NCI-H2171 treated with DMSO at 0.1 percent for 48 hours (cell line): ENCODE data around the gene TBC1D10B.

Source experiments
- DNase-seq: peaks from one replicate; lab custom pipeline; 2025; lab: John Stamatoyannopoulos, UW

Gene TBC1D10B

GRCh38 chr16:30370456-30371247, at the start of gene TBC1D10B:
Gene TBC1D10B (minus strand): TSS chr16:30370494. CDS start chr16:30370183, 311 bp downstream.
- peak; percentile 100 for DNase-seq

GRCh38 chr16:30418350-30419181, 48.3 kb upstream of the TBC1D10B start:
- no peak for DNase-seq

GRCh38 chr16:30417529-30418349, 47.4 kb upstream of the TBC1D10B start:
- peak; percentile 89 for DNase-seq

- DNase-seq: no peak
These were observed 46.6 kb upstream of the TBC1D10B start for GRCh38 chr16:30416624-30417528.

- DNase-seq: no peak
These were observed 45.8 kb upstream of the TBC1D10B start for GRCh38 chr16:30416047-30416603.

- no peak for DNase-seq
These were observed 43.9 kb upstream of the TBC1D10B start for GRCh38 chr16:30414159-30414558.

- DNase-seq: no peak
These were observed 43.0 kb upstream of the TBC1D10B start for GRCh38 chr16:30413112-30413806.

GRCh38 chr16:30409125-30410060, 39.1 kb upstream of the TBC1D10B start:
- peak; percentile 86 for DNase-seq

GRCh38 chr16:30407804-30408534, 37.7 kb upstream of the TBC1D10B start:
- no peak for DNase-seq

GRCh38 chr16:30407102-30407803, 37.0 kb upstream of the TBC1D10B start, which contains the start of gene ZNF771:
Gene ZNF771 (plus strand): TSS chr16:30407606. CDS start chr16:30408054, 448 bp downstream.
- DNase-seq: peak; percentile 90

- DNase-seq: no peak
These were observed 36.5 kb upstream of the TBC1D10B start for GRCh38 chr16:30406795-30407101.

GRCh38 chr16:30401768-30402425, 31.6 kb upstream of the TBC1D10B start:
- DNase-seq: no peak

GRCh38 chr16:30399435-30400186, 29.3 kb upstream of the TBC1D10B start:
- no peak for DNase-seq

- DNase-seq: no peak
These were observed 28.6 kb upstream of the TBC1D10B start for GRCh38 chr16:30398661-30399434.

- no peak for DNase-seq
These were observed 27.7 kb upstream of the TBC1D10B start for GRCh38 chr16:30397776-30398660.
